Gastroesophageal sphincter (tissue), 4 donors: ENCODE data around the gene MCAM. TPM values are rescaled to one million over a fixed set of nuclear protein-coding genes. Genes with fewer than 3 reads are reported as not detected.

Source experiments
- ATAC-seq: fragments of 150-250 bp; one replicate; pipeline ENCODE4 v1.9.1; 2016; ENCODE audit warnings: mild to moderate bottlenecking, moderate library complexity
- H3K27ac ChIP-seq, 4 donors: fragments of 200-600 bp; sonication (generic) in 3 of 4; 1 replicate in 3 of 4; 2 replicates in 1 of 4; pipeline ENCODE4 v1.5.1; 2016 to 2019
- H3K27me3 ChIP-seq: fragments of 200-600 bp; sonication (generic); one replicate; pipeline ENCODE4 v1.5.1; 2019
- H3K36me3 ChIP-seq, 2 donors: fragments of 200-600 bp; sonication (generic); one replicate each; pipeline ENCODE4 v1.5.1; 2019; ENCODE audit warnings: control low read depth in 1 of 2
- H3K4me1 ChIP-seq, 3 donors: fragments of 200-600 bp; sonication (generic); 1 replicate in 2 of 3; 2 replicates in 1 of 3; pipeline ENCODE4 v1.5.1; 2016 to 2019; ENCODE audit warnings: control low read depth in 2 of 3
- H3K4me3 ChIP-seq, 2 donors: fragments of 200-600 bp; sonication (generic); one replicate each; pipeline ENCODE4 v1.5.1; 2019; ENCODE audit warnings: mild to moderate bottlenecking in 1 of 2, moderate library complexity in 1 of 2
- H3K9me3 ChIP-seq, 3 donors: fragments of 200-600 bp; sonication (generic); one replicate each; pipeline ENCODE4 v1.5.1; 2017 to 2019; ENCODE audit warnings: control low read depth in 2 of 3
- CTCF ChIP-seq, 4 experiments: fragments of 200-600 bp in 2 of 4; fragments of 450-650 bp in 2 of 4; sonication (generic) in 1 of 4; IDR thresholded peaks; one replicate each; pipeline ENCODE4 v1.5.1; 2017 to 2019; ENCODE audit warnings: antibody characterized with exemption in 4 of 4, mild to moderate bottlenecking in 2 of 4, moderate library complexity in 2 of 4
- EP300 ChIP-seq: sonication (generic); formaldehyde crosslinking; IDR thresholded peaks from one replicate; pipeline ENCODE4 v1.6.1; 2017; ENCODE audit warnings: antibody characterized with exemption, mild to moderate bottlenecking
- POLR2A ChIP-seq, 2 donors: fragments of 450-650 bp; IDR thresholded peaks; one replicate each; pipeline ENCODE4 v1.6.1; 2017; ENCODE audit warnings: antibody characterized with exemption in 2 of 2, mild to moderate bottlenecking in 2 of 2, moderate library complexity in 1 of 2
- POLR2AphosphoS5 ChIP-seq: sonication (generic); formaldehyde crosslinking; IDR thresholded peaks from one replicate; pipeline ENCODE4 v1.6.1; 2017; ENCODE audit warnings: antibody characterized with exemption
- WGBS, 2 donors: methylation state at CpG; one replicate each; pipeline ENCODE4 v1.1.5; 2018; ENCODE audit warnings: low coverage in 1 of 2; 5-methylcytosine and 5-hydroxymethylcytosine counted together
- total RNA-seq, 4 donors: library from RNA; depleted of rRNA; stranded (reverse); fragments of >200 nt; gene quantifications; one replicate each; pipeline ENCODE4 v1.1.0, GENCODE V29; 2016

MCAM gene
- total RNA-seq, 4 donors from 2014 or later = 702 to 1,904 (median 1,177) TPM

- ATAC-seq = no peak
- no peak overlapping the region for H3K4me3 ChIP-seq
- peaks cover 0 to 70% of the 10 kb centered on the region in 2 donors for H3K36me3 ChIP-seq
- TF ChIP-seq EP300 (no peak), POLR2A (IDR thresholded peaks at IDR 0.05) (no peak)
- no peaks in the 10 kb centered on the region for H3K27me3 ChIP-seq
- H3K9me3 ChIP-seq = no peaks in the 10 kb centered on the region
- H3K27ac ChIP-seq = peak overlapping the region in 3 of 4 donors; percentile 76 to 99 (median 98)
- peaks cover 0 to 95% (median 7%) of the 10 kb centered on the region in 3 donors for H3K4me1 ChIP-seq
- WGBS, 2 donors = 66 to 68% methylated on average over 7 to 9 of the region's 17 CpGs
Observed at GRCh38 chr11:119309953-119310681, 6.8 kb downstream of the MCAM start.

- Histone ChIP-seq H3K4me1 (peaks cover 0 to 88% (median under 1%) of the 10 kb centered on the region in 3 donors), H3K4me3 (no peak overlapping the region), H3K36me3 (peaks cover 0 to 66% of the 10 kb centered on the region in 2 donors), H3K27ac (peak overlapping the region in 3 of 4 donors; percentile 76 to 99 (median 98)), H3K27me3 (no peaks in the 10 kb centered on the region), H3K9me3 (no peaks in the 10 kb centered on the region)
- no peak for ATAC-seq
- 73% methylated on average over 5 of the region's 11 CpGs; no CpG with 5 or more reads in 1 of the 2 donors for whole genome bisulfite sequencing, 2 donors
- TF ChIP-seq EP300 (no peak), POLR2AphosphoS5 (no peak), CTCF (IDR thresholded peaks at IDR 0.05) (no peak), POLR2A (IDR thresholded peaks at IDR 0.05) (no peak)
Observed at GRCh38 chr11:119309411-119309810, 7.5 kb downstream of the MCAM start.

GRCh38 chr11:119307974-119308373 lies 9.0 kb downstream of the MCAM start:
- peaks cover 0 to 66% of the 10 kb centered on the region in 2 donors for H3K36me3 ChIP-seq

GRCh38 chr11:119307219-119307618 lies 9.7 kb downstream of the MCAM start:
- no peak for TF ChIP-seq EP300
- peak in 3 of 4 experiments; percentile 20 to 55 (median 25) for TF ChIP-seq CTCF (IDR thresholded peaks at IDR 0.05)
- TF ChIP-seq POLR2A (IDR thresholded peaks at IDR 0.05) = no peak
- TF ChIP-seq POLR2AphosphoS5 = peak; percentile 14
- Histone ChIP-seq H3K27ac (peak overlapping the region; percentile 27 to 99 (median 88)), H3K27me3 (no peaks in the 10 kb centered on the region), H3K9me3 (no peaks in the 10 kb centered on the region), H3K36me3 (peaks cover 0 to 66% of the 10 kb centered on the region in 2 donors), H3K4me3 (no peak overlapping the region), H3K4me1 (peaks cover 0 to 76% (median 0%) of the 10 kb centered on the region in 3 donors)
- 0 to 20% methylated on average over 1 of the region's 1 CpG for WGBS, 2 donors
- no peak for ATAC-seq

More at GRCh38 chr11:119307974-119308373, 9.0 kb downstream of the MCAM start:
- H3K4me1 ChIP-seq = peaks cover 0 to 84% (median 0%) of the 10 kb centered on the region in 3 donors
- TF ChIP-seq CTCF (IDR thresholded peaks at IDR 0.05) (no peak), POLR2AphosphoS5 (no peak), EP300 (no peak), POLR2A (IDR thresholded peaks at IDR 0.05) (no peak)
- no peak for ATAC-seq
- peak overlapping the region; percentile 45 to 99 (median 88) for H3K27ac ChIP-seq
- no peaks in the 10 kb centered on the region for H3K9me3 ChIP-seq
- 13 to 46% methylated on average over 3 of the region's 5 CpGs for WGBS, 2 donors
- H3K27me3 ChIP-seq = no peaks in the 10 kb centered on the region
- H3K4me3 ChIP-seq = no peak overlapping the region

GRCh38 chr11:119306373-119306890 lies 10.5 kb downstream of the MCAM start:
- TF ChIP-seq EP300 (no peak), POLR2A (IDR thresholded peaks at IDR 0.05) (peak in 1 of 2 donors; percentile 15), CTCF (IDR thresholded peaks at IDR 0.05) (no peak), POLR2AphosphoS5 (peak; percentile 74)
- Histone ChIP-seq H3K27me3 (no peaks in the 10 kb centered on the region), H3K36me3 (peaks cover 0 to 65% of the 10 kb centered on the region in 2 donors), H3K27ac (peak overlapping the region; percentile 27 to 99 (median 88)), H3K9me3 (no peaks in the 10 kb centered on the region), H3K4me3 (no peak overlapping the region), H3K4me1 (peaks cover 0 to 73% (median 0%) of the 10 kb centered on the region in 3 donors)
- ATAC-seq = peak; percentile 77
- WGBS, 2 donors = 13 to 17% methylated on average over 1 of the region's 5 CpGs
